Cerebellar cortex (tissue), 1 donor: ENCODE data around the gene ITGB6.
"Not testable (repeated sequence)": the region's sequence is repeated elsewhere in the genome, so short reads cannot be mapped to it uniquely, and the experiment has no call there.

Experiments used
- DNase-seq: peaks from one replicate; pipeline ENCODE4 v3.0.0-alpha.2; 2015; ENCODE audit warnings: low spot score

Gene ITGB6

GRCh38 chr2:160181146-160181836, 18.8 kb downstream of the ITGB6 start:
- not testable (repeated sequence) for DNase-seq

GRCh38 chr2:160180690-160181089, 19.4 kb downstream of the ITGB6 start:
- DNase-seq, result not testable (repeated sequence)

- no peak for DNase-seq
Measured at GRCh38 chr2:160180172-160180571, 19.9 kb downstream of the ITGB6 start.

- DNase-seq, result no peak
Measured at GRCh38 chr2:160175169-160176134, 24.6 kb downstream of the ITGB6 start.

GRCh38 chr2:160174322-160174721, 25.8 kb downstream of the ITGB6 start:
- no peak for DNase-seq

- DNase-seq, result no peak
Measured at GRCh38 chr2:160169988-160170387, 30.1 kb downstream of the ITGB6 start.

GRCh38 chr2:160169471-160169870, 30.6 kb downstream of the ITGB6 start:
- DNase-seq, result no peak

GRCh38 chr2:160168878-160169277, 31.2 kb downstream of the ITGB6 start:
- no peak for DNase-seq

GRCh38 chr2:160167089-160167740, 32.9 kb downstream of the ITGB6 start:
- DNase-seq, result no peak

- DNase-seq, result no peak
Measured at GRCh38 chr2:160165996-160166395, 34.1 kb downstream of the ITGB6 start.

GRCh38 chr2:160165081-160165480, 35.0 kb downstream of the ITGB6 start:
- DNase-seq, result no peak

- no peak for DNase-seq
Measured at GRCh38 chr2:160157861-160158829, 41.9 kb downstream of the ITGB6 start.

GRCh38 chr2:160156665-160157064, 43.4 kb downstream of the ITGB6 start:
- no peak for DNase-seq

- no peak for DNase-seq
Measured at GRCh38 chr2:160156100-160156499, 44.0 kb downstream of the ITGB6 start.

GRCh38 chr2:160148419-160148818, 51.7 kb downstream of the ITGB6 start:
- not testable (repeated sequence) for DNase-seq

GRCh38 chr2:160145471-160145870, 54.6 kb downstream of the ITGB6 start:
- no peak for DNase-seq

- no peak for DNase-seq
Measured at GRCh38 chr2:160144280-160144990, 55.6 kb downstream of the ITGB6 start.

GRCh38 chr2:160142472-160142871, 57.6 kb downstream of the ITGB6 start:
- no peak for DNase-seq

GRCh38 chr2:160141912-160142311, 58.2 kb downstream of the ITGB6 start:
- no peak for DNase-seq

GRCh38 chr2:160141419-160141818, 58.7 kb downstream of the ITGB6 start:
- DNase-seq, result no peak

- DNase-seq, result no peak
Measured at GRCh38 chr2:160140471-160140870, 59.6 kb downstream of the ITGB6 start.
